SKM-1 treated with dmso at 0.1 percent for 144 hours (cell line): ENCODE data around the gene KLHL20.
"Not testable (repeated sequence)": the region's sequence is repeated elsewhere in the genome, so short reads cannot be mapped to it uniquely, and the experiment has no call there.

Experiments
- DNase-seq: peaks from one replicate; lab custom pipeline; 2025; ENCODE audit not compliant: unreplicated experiment; lab: John Stamatoyannopoulos, UW

Gene KLHL20

DNA sequence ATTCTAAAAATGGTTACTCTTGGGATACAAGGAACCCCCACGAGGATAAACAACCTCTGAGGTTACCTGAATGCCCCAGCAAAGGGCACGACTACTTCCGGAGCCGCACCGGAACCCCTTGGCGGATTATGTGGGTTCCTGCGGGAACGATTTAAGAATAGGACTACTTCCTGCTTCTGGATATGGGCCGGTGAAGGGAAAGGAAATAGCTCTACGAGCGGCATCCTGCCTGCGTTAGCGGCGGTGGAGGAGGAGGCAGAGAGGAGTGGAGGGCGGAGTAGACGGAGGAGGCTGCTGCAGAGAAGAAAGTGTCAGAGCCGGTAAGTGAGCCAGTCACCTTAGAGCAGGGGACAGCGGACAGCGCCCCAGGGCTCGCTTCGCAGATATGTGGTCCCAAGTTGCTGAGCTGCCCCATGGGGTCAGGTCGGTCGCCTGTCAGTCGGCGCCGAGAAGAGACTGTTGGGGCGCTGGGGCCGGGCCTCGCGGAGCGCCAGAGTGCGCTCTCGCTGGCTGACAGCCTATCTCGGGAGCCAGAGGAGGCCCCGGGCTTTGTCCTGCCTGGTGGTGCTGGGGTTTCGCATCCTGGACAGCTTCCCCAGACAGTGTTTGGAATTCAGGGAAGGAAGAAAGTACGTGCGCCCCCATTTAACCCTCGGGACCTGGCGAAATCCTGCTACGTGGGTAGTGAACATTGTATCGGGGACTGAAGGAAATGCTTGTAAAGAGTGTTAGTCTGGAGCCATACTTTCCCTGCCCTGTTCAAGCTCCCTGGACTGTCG is at the start of gene KLHL20:
TSS of gene KLHL20 (plus strand) at position 223 of the 779 bp plus-strand sequence. CDS start 1,063 bp downstream, outside the sequence.
- DNase-seq: peak; percentile 97

DNA sequence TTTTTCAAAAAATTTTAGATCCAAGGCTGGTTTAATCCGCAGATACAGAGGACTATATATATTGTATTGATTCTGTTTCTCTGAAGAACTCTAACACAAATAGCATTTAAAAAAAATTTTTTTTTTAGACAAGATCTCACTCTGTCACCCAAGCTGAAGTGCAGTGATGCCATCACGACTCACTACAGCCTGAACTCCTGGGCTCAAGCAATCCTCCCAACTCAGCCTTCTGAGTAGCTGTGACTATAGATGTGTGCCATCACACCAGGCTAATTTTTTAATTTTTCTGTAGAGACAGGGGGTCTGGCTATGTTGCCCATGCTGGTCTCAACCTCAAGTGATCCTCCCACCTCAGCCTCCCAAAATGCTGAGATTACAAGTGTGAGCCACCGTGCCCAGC is 48.1 kb upstream of the KLHL20 start:
- DNase-seq: no peak

DNA sequence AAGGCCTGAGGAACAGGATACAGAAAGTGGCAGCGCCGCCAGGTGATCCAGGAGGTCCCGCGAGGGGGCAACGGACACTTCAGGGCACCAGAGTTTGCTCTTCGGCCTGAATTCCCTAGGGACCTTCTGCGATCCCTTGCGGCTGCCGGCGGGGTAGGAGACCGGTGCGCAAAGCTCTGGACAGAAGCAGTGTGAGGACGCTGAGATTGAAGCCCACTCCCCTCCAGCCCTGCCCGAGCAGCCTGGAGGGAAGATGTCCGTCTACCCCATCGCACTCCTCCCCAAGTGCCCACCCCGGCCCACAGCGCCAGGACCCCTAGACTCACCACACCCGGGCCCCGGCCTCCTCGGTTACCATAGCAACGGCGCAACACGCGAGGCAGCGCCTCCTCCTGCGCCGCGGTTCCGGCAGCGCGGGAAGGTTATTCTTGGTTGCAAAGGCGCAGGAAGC is 45.3 kb upstream of the KLHL20 start, which contains the start of gene ANKRD45:
TSS of gene ANKRD45 (minus strand) at position 361 of the 451 bp plus-strand sequence. CDS start 10,433 bp downstream, outside the sequence.
- no peak for DNase-seq

DNA sequence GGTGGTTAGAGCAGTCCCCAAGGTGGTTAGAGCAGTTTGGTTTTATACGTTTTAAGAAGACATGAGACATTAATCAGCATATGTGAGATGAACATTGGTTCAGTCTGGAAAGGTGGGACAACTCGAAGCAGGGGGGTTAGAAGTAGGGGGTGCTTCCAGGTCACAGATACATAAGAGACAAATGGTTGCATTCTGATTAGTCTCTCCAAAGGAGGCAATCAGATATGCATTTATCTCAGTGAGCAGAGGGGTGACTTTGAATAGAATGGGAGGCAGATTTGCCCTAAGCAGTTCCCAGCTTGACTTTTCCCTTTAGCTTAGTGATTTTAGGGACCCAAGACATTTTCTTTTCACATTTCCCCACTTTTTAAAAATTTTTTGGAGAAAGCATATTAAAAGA is 40.3 kb upstream of the KLHL20 start:
- DNase-seq: not testable (repeated sequence)

GRCh38 chr1:173680152-173680551 is 34.6 kb upstream of the KLHL20 start:
- not testable (repeated sequence) for DNase-seq

DNA sequence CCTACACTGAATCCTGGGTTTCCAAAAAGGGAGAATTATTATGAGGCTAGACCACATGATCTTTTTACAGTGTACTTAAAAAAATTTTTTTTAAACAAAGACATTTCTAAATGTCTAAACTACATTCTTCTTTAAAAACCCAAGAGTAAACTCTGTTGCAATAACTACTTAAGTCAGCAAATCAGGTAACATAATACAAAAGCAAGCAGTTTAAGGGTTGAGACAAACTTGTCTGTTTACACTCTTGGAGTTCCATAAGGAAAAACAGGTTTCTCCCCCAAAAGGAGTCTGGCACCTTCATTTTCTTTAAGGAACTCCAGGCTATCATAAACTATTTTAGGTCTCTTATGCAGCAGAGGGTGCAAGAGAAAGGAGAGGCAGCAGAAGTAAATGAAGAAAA is 32.6 kb upstream of the KLHL20 start:
- no peak for DNase-seq

GRCh38 chr1:173683838-173684237 is 30.9 kb upstream of the KLHL20 start:
- not testable (repeated sequence) for DNase-seq

DNA sequence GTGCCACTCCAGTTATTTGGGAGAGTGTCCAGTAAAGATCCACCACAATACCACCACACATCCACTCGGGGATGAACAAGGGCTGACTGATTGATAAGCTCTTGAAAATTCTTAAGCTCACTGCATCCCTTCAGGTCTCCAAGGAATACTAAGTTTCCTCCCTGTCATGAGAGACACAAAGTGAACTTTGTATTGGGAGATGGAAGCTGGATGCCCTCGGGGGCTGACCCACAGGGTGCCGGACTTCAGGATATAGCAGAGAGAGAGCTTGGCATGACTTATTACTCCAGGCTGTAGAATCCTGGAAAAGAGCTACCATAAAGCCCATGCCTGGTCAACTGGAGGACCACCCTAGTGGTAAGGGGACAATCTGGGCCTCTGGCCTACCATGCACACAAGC is 29.7 kb upstream of the KLHL20 start:
- DNase-seq: not testable (repeated sequence)

- DNase-seq: peak; percentile 27
Measured at GRCh38 chr1:173688300-173688699, 26.5 kb upstream of the KLHL20 start.

- no peak for DNase-seq
Measured at GRCh38 chr1:173693238-173693637, 21.5 kb upstream of the KLHL20 start.

GRCh38 chr1:173701299-173701698 is 13.5 kb upstream of the KLHL20 start:
- DNase-seq: not testable (repeated sequence)

DNA sequence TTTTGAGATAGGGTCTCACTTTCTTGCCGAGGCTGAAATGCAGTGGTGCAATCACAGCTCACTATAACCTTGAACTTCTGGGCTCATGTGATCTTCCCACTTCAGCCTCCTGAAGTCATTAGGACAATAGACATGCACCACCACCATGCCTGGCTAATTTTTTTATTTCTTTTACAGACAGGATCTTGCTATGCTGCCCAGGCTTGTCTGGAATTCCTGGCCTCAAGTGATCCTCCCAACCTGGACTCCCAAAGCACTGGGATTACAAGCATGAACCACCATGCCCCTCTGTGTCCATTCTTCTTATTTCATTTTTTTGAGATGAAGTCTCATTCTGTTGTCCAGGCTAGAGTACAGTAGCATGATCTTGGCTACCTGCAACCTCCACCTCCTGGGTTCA is 12.0 kb upstream of the KLHL20 start:
- no peak for DNase-seq

GRCh38 chr1:173705117-173705516 is 9.7 kb upstream of the KLHL20 start:
- DNase-seq: no peak

DNA sequence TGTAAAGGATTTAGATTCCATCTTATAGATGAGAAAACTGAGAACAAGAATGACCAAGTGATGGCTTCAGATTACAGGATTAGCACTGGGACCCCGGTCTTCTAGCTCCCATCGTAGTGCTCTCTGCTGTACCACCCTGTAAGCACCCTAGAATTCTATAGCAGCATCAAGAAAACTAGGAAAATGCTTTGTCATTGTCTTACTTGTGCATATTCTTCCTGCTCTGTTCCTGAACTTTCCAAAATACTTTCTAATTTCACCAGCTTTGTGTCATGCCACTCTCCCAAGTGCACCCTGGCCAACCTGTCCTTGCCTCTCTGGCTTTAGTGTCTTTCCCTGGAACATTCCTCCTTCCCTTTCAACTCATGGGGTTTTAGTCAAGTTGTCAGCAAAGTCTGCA is 6.0 kb upstream of the KLHL20 start:
- no peak for DNase-seq

DNA sequence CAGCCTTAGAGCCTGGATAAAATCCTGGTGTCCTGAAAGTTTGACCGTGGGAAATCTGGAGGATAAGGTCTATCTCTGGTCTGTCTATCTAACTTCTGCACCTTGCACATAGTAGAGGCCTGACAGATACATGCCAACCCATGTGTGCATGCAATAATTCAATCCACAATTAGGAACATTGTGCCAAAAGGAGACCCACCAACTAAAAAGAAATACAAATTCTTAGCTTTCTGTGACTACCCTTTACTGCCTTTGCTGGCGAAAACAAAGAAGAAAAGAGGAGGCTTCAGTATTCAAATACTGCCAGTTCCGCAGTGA is 381 bp upstream of the KLHL20 start:
- DNase-seq: no peak

DNA sequence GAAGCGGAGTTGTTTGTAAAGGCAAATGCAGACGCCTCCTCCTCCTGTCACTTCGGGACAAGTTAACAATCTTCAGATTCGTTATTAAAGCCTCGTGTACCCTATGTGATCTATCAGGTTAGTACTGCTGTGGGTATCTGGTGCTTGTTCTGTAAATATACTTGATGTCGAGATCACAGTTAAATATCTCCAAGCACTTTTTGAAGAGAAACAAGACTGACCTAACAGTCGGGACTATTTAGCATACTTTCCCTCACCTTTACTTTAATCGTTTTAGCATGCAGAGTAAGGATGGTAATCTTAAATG is 710 bp downstream of the KLHL20 start:
- no peak for DNase-seq

DNA sequence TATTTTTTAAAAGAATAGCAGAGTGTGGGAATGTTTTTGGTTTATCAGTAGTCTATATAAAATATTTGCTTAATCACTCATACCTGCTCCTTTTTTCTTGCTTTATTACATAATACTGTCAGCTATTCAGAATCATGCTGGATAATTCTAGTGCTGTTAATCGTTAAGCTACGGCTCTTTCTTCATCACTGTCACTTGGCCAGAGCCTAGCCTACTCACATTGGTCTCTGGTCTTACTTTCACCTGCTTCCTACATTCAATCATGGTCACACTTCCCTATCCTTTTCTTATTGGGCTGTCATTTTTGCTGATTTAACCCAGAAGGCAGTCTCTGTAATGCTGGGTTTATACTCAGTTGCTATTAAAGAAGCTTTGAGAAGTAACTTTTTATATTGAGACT is 2.5 kb downstream of the KLHL20 start:
- DNase-seq: no peak

- not testable (repeated sequence) for DNase-seq
Measured at GRCh38 chr1:173731331-173731730, 16.6 kb downstream of the KLHL20 start.

- DNase-seq: no peak
Measured at GRCh38 chr1:173733912-173734311, 19.1 kb downstream of the KLHL20 start.

DNA sequence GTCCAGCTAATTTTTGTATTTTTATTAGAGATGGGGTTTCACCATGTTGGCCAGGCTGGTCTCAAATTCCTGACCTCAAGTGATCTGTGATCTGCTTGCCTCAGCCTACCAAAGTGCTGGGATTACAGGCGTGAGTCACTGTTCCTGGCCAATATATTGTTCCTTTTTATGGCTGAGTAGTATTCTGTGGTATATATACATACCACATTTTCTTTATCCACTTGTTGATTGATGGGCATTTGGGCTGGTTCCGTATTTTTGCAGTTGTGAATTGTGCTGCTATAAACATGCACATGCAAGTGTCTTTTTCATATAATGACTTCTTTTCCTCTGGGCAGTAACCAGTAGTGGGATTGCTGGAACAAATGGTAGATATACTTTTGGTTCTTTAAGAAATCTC is 21.3 kb downstream of the KLHL20 start:
- DNase-seq: not testable (repeated sequence)

- no peak for DNase-seq
Measured at GRCh38 chr1:173742203-173742886, 27.6 kb downstream of the KLHL20 start.

GRCh38 chr1:173744651-173745050 is 29.9 kb downstream of the KLHL20 start:
- no peak for DNase-seq

DNA sequence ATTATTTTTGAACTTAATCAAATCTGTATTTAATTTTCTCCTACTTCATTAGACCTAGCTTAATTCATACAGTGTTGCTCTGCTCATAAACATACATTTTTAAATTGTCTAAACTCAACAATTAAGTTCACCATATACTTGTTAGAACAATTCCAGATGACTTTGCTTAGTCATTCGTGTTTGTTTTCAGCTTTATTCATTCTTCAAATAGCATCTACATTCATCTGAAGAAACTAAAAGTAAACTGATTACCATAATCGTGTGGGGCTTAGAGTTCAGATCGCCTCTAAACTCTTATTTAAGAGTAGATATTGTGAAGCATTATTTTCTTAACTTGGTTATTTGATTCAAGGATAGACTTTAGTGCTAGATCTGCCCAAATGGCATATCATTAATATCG is 34.4 kb downstream of the KLHL20 start:
- DNase-seq: no peak
